NCI-H510A treated with DMSO at 0.1 percent for 48 hours (cell line): ENCODE data around the gene CDK19.
"Not testable (repeated sequence)": the region's sequence is repeated elsewhere in the genome, so short reads cannot be mapped to it uniquely, and the experiment has no call there.

Experiments
- DNase-seq: peaks from one replicate; lab custom pipeline; 2025; lab: John Stamatoyannopoulos, UW

CDK19 gene

DNA sequence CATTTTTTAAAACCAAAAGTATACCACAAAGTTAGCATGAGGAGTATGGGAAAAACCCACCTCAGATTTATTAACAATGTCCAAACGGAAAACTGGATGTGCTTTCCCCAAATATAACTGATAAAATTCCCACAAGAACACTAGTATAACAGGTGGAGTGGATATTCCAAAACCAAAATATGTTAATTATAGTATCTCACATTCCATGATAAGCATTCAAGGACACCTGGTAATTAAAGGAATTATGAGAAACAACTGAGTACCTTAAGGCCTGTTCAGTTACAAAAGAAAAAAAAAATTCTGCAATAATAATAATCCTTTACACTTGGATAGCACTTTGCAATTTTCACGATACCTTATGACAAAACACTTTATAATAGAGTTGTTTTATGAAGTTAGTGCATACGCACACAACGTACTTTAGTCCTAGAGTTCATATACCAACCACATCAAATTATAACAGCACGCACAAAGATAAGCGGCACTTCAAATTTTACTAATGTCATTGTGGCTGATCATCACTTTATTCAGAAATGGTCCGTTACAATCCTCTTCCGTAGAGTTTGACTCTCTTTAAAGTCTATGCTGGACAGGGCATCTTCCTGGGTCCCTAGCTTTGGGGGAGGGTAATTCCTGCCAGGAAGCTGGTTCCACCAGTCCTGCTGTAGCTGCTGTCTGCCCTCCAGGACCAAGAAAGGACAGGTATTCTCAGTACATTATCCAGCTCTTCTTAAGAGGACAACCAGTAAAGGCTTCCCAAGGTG, 1.7 kb downstream of the CDK19 start:
- DNase-seq = no peak

DNA sequence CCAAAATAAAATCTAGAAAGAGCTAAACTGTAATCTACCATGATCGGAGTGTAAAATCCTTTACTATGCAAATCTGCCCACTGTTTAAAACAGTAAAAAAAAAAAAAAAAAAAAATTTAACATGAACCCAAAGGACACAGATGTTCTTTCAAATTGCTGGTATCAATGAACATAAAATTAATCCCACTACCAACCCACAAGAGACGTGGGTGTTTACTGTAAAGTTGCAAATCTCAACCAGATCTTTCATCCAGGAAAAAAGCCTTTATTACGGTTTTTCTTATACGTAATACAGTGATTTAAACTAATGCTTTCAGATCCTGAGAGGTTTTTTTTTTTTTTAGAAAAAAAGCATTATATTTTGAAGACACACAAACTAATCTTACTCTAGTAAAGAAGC, 2.5 kb downstream of the CDK19 start:
- DNase-seq = no peak

DNA sequence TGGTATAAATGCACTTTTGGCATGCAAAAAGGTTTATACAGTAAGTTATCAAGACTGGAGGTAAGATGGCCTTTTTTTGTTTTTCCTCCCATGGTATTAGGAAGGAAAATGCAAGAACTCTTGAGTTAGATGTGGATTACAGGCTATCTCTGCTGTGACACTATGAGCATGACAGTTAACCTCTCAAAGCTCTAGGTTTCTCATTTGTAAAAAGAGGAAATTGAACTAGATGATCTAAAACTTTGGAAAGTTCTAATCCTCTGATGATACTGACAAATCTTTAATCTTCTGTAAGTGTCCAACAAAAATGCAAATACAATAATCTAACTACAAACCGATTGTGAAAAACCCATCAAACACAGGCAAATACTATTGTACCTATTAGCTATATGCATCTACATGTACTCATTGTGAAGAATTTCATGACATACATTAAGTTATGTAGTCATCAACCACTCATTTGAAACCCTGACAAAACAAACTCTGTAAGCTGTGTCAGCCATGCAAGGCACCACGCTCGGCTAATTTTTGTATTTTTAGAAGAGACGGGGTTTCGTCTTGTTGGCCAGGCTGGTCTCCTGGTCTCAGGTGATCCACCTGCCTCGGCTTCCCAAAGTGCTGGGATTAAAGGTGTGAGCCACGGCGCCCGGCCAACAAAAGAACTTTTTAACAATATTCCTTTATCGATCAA, 4.2 kb downstream of the CDK19 start:
- no peak for DNase-seq

DNA sequence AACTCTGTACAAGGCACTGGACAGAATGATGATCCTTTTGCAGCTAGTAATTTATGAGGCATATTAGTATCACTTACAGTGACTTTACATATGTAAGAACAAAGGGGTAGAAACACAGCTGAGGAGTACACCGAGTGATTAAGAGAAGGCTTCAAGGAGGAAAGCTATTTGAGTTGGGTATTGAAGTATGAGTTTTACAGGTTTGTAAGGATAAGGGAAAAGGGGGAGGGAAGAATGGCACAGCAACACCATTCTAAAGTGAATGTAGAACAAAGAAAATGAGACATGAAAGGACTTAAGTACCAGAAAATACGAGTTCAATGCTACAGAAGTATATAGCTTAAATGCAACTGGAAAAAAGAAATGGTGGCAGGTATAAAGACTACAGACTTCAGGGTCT, 5.5 kb downstream of the CDK19 start:
- DNase-seq = no peak

DNA sequence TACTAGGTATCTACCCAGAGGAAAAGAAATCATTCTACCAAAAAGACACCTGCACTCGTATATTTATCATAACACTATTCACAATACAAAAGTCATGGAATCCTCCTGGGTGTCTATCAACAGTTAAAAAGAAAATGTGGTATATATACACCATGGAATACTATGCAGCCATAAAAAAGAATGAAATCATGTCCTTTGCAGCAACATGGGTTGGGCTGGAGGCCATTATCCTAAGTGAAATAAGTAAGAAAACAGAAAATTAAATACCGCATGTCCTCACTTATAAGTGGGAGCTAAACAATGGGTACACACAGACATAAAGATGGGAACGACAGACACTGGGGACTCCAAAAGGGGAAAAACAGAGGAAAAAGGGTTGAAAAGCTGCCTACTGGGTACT, 13.1 kb downstream of the CDK19 start:
- not testable (repeated sequence) for DNase-seq

DNA sequence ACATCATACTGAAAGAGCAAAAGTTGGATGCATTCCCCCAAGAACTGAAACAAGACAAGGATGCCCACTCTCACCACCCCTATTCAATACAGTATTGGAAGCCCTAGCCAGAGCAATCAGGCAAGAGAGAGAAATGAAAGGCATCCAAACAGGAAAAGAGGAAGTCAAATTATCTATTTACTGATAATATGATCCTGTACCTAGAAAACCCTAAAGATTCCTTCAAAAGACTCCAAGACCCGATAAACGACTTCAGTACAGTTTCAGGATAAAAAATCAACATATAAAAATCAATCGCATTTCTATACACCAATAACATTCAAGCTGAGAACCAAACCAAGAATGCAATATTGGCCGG, 14.5 kb downstream of the CDK19 start:
- no peak for DNase-seq

DNA sequence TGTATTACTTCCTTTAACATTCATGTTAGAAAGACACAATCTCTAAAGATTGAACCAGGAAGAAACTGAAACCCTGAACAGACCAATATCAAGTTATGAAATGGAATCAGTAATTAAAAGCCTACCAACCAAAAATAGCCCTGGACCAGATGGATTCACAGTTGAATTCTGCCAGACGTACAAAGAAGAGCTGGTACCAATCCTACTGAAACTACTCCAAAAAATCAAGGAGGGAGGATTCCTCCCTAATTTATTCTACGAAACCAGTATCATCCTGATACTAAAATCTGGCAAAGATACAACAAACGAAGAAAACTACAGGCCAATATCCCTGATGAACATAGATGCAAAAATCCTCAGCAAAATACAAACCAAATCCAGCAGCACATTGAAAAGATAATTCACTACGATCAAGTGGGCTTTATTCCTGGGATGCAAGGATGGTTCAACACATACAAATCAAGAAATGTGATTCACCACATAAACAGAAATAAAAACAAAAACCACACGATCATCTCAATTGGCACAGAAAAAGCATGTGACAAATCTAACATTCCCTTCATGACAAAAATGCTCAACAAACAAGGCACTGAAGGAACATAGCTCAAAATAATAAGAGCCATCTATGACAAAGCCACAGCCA, 15.0 kb downstream of the CDK19 start:
- DNase-seq = no peak

DNA sequence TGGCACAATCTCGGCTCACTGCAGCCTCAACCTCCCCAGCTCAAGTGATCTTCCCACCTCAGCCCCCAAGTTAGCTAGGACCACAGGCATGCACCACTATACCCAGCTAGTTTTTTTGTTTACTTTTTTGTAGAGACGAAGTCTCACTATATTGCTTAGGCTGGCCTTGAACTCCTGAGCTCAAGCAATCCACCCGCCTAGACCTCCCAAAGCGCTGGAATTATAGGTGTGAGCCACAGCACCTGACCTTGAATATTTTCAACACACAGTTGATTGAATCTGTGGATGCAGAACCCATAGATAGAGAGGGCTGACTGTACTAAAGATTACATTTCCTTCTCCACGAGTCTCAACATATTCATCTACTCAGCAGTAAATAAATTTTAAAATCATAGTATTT, 15.6 kb downstream of the CDK19 start:
- DNase-seq = no peak

DNA sequence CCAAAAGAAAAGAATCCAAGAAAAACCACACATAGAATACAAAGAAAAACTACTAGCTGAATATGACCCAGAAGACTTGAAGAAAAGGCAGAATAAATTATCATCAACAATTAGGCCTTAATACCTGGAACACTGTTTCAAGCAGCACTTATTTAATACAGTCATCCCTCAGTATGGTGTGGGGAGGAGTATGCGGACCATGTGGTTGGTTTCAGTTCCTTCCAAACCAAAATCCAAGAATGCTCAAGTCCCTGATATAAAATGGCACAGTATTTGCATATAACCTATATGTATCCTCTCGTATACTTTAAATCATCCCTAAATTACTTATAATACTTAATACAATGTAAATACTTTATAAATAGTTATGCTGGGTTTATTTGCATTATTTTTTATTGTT, 16.1 kb downstream of the CDK19 start:
- DNase-seq = no peak

DNA sequence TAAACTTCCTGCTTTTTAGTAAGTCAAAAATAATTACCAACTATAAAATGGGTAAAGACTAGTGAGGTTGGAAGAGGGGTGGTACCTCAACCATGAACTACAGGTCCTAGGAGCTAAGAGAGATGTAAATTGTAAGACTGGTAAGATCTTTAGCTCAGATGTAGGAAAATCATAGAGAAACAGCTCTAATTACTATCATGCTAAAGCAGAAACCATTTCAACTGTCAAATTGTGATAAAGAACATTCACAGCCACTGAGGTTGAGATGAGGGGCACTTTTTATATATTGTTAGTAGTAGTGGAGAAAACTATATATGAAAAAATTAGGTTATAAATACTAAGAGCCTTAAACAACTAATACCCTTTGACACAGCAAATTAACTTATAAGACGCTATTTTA, 20.0 kb downstream of the CDK19 start:
- DNase-seq = no peak

DNA sequence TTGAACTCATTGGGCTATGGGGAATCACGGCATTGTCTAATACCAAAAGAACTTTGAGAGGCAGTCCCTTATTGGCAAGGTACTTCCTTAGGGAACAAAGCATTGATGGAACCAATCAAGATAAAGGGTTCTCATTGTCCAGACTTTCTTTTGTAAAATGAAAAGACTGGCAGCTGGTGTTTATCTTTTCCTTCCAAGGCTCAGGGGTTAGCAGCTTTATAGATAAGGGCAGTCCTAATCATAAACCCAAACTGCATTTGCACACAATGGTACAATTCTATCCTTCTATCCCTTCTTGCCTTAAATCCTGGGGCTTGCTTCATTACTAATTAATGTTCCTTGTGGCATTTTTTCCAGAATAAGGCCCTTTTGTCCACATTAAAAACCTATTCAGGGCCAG, 28.6 kb downstream of the CDK19 start:
- no peak for DNase-seq

DNA sequence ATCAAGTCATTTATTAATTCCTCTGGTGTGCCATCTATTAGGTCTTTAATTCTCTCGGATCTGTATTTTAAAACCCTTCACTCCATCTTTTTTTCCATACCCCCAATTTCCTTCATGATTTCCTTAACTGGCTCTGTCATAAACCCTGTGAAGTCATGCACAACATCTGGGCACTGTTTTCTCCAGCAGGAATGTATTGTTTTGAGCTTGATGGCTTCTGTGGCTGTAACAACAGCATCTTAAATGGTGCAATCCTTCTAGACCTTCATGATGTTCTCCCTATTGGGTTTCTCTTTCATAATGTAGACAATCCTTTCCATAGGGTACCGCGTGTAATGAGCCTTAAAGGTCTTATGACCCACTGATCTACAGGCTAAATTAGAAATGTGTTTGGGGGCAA, 29.0 kb downstream of the CDK19 start:
- DNase-seq = no peak

DNA sequence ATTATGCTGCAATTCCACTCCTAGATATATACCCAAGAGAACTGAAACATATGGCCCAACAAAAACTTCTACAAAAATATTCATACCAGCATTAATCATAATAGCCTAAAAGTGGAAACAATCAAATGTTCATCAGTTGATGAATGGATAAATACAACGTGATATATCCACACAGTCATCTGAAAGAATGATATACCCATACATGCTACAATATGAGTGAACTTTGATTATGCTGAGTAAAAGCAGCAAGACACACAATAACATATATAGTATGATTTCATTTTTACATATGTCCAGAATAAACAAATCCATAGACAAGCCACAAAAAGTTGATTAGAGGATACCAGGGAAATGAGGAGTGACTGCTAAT, 30.7 kb downstream of the CDK19 start:
- DNase-seq = no peak

DNA sequence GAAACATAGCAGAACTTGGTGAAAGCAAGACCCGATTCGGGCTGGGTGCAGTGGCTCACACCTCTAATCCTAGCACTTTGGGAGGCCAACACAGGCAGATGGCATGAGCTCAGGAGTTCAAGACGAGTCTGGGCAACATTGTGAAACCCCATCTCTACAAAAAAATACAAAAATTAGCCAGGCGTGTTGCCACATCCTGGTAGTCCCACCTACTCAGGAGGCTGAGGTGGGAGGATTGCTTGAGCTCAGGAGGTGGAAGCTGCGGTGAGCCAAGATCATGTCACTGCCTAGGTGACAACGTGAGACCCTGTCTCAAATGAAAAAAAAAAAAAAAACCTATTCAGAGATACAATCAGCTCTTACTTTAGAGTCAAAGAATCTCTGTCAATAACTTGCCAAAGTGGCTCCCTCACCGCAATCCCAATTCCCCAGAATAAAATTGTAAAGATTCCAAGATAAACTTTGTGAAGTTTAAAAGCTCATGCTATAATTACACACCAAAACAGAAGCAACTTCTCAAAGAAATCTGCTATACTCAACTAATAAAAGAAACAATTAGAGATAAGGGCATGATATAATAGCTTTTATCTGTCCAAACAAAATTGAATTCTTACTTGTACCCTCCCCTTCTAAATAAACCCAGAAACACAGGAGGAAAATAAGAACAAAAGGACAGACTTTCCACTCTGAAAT, 33.6 kb downstream of the CDK19 start:
- DNase-seq = no peak

DNA sequence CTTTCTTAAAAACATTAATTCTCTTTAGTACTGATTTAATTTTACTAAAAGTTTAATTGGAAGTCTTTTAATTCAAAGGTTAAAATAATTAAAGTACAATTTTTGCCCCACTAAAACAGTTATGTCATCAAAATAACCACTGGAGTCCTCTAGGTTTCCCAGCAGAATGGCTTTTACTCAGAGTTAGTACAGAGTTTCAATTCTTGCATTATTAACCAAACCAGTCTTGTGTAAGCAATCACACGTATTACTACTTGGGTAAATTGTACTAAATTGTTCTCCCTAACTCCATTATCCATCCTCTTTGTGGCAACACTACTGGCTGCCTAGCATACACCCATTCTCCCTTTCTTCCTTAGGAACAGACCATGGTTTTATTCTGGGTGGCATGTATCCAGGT, 36.9 kb downstream of the CDK19 start:
- no peak for DNase-seq

DNA sequence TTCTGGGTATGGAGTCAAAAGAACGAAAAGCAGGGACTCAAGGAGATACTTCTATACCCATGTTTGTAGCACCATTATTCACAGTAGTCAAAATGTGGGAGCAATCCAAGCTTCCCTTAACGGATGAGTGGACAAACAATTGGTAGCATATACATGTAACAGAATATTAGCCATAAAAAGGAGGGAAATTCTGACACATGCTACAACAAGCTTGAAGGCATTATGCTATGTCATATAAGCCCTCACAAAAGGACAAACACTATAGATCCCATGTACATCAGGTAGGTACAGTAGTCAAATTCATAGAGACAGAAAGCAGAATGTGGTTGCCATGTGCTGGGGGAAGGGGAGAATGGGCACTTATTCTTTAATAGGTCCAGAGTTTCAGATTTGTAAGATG, 37.6 kb downstream of the CDK19 start:
- DNase-seq = no peak

DNA sequence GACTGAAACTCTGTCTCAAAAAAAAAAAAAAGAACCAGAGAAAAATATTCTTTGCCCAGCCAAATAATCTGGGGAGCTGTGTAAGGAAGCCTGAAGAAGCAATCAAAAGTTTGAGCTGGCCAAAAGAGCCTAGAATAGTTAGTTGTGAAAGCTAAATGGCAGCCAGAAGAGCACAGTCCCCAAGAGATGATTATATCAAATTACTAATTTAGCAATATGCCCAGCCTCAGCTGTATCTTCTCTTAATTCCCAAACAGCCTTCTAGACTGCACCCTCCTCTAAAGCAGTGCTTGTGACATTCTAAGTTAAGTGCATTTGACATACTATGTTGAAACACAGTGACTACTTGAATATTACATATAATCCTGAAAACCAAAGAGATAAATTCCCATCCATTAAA, 38.9 kb downstream of the CDK19 start:
- DNase-seq = no peak

DNA sequence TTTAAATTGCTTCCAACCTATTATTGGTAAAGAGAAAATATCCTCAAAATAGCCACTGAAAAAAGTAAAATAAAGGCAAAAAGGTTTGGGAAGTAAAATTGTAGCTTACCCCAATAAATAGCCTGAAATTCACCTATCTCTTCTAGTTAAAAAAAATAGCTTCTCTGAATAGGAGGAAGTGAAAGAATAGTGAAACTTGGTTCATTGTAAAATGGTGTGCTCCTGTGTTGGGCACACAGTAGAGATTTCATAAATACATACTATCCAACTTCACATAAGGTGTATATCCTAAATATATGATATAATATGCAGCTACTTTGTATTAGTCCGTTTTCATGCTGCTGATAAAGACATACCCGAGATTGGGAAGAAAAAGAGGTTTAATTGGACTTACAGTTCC, 45.3 kb downstream of the CDK19 start:
- DNase-seq = no peak

DNA sequence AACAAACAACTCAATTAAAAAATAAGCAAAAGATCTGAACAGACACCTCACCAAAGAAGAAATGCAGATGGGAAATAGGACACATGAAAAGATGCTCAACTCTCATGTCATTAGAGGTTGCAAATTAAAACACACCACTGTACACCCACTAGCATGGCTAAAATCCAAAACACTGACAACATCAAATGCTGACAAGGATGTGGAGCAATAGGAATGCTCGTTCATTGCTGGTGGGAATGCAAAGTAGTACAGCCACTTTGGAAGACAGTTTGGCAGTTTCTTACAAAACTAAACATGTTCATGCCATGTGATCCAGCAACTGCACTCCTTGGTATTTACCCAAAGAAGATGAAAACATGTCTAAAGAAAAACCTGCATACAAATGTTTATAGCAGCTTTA, 47.2 kb downstream of the CDK19 start:
- no peak for DNase-seq

DNA sequence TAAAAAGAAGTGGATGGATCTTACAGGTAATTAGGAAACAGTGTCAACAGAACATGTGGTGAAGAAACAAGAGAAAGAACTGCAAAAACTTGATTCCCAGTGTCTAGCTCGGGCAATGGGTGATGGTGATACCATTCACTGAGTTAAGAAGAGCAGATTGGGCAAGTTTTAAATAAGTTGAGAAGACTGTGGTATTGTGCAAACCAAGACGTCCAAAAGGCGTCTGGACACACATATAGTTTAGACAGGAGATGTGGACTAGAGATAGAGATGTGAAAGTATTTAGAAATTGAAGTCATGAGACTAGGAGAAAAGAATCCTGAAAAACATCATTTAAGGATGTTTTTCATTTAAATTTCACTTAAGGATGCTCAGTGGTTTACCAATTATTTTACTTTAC, 53.9 kb downstream of the CDK19 start:
- no peak for DNase-seq

DNA sequence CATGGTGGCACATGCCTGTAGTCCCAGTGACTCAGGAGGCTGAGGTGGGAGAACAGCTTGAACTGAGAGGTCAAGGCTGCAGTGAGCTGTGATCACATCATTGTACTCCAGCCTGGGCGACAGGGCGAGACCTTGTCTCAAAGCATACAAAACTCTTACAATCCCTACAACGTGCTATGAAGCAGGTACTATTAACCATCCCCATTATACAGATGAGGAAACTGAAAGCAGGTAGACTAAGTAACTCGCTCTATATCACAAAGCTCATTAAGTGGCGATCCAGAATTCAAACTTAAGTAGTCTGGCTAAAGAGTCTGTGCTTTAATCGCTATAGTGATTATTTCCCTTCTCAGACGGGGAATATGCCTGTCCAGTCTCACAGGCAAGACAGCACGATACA, 54.7 kb downstream of the CDK19 start:
- no peak for DNase-seq

DNA sequence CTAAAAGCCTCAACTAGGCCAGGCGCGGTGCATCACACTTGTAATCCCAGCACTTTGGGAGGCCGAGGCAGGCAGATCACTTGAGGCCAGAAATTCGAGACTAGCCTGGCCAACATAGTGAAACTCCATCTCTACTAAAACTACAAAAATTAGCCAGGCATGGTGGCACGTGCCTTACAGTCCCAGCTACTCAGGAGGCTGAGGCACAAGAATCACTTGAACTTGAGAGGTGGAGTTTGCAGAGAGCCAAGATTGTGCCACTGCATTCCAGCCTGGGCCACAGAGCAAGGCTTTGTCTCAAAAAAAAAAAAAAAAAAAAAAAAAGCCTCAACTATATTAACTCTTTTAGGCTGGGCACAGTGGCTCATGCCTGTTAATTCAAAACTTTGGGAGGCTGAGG, 55.2 kb downstream of the CDK19 start:
- not testable (repeated sequence) for DNase-seq

DNA sequence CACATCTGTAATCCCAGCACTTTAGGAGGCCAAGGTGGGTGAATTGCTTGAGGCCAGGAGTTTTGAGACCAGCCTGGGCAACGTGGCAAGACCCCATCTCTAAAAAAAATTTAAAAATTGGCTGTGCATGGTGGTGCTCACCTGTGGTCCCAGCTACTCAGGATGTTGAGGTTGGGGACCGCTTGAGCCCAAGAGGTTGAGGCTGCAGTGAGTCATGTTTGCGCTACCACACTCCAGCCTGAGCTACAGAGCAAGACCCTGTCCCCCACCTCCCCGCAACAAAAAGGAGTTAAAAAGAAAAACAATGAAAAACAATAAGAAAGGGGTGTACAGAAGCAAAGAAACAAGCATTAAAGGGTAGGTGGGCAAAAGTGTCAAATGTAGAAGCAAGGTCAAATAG, 57.3 kb downstream of the CDK19 start:
- no peak for DNase-seq
